OCI-LY7 (cell line): Measurements from ENCODE around the gene PREP. TPM values are rescaled to one million over a fixed set of nuclear protein-coding genes. Genes with fewer than 3 reads are reported as not detected.

Experiments used
- BruUV-seq: library from RNA; stranded (reverse); fragments of 400-500 nt; replicated peaks from 2 replicates; lab custom pipeline; 2021; lab: Mats Ljungman, UMichigan
- CTCF ChIA-PET: fragments of 300-600 bp; sonication (Branson Sonifier 250); formaldehyde crosslinking; loops from one replicate; lab custom pipeline; 2022; ENCODE audit warnings: antibody characterized with exemption; ENCODE audit not compliant: unreplicated experiment; lab: Charles Lee
- POLR2A ChIA-PET: fragments of 300-600 bp; sonication (Branson Sonifier 250); formaldehyde crosslinking; loops from one replicate; lab custom pipeline; 2022; ENCODE audit warnings: antibody characterized with exemption; lab: Charles Lee
- DNase-seq: peaks from one replicate; pipeline ENCODE4 v3.0.0-alpha.2; 2015; ENCODE audit warnings: low spot score
- H2AFZ ChIP-seq: fragments of 200-600 bp; sonication (generic), shearing (Covaris generic); 2 replicates; pipeline ENCODE4 v1.6.1; 2014; ENCODE audit warnings: mild to moderate bottlenecking, antibody characterized with exemption, low read length, moderate library complexity
- H3K27ac ChIP-seq: fragments of 200-600 bp; sonication (generic); 2 replicates; pipeline ENCODE4 v1.5.1; 2014; ENCODE audit warnings: mixed run types, low read depth, mild to moderate bottlenecking, moderate library complexity, low read length, inconsistent platforms; ENCODE audit not compliant: poor library complexity, severe bottlenecking
- H3K36me3 ChIP-seq: fragments of 200-600 bp; sonication (generic); 2 replicates; pipeline ENCODE4 v1.6.1; 2014; ENCODE audit warnings: mild to moderate bottlenecking, antibody characterized with exemption, low read length, moderate library complexity, mixed read lengths; ENCODE audit not compliant: insufficient read depth
- H3K4me1 ChIP-seq: fragments of 200-600 bp; sonication (generic); 2 replicates; pipeline ENCODE4 v1.5.1; 2014; ENCODE audit warnings: mild to moderate bottlenecking, low read length; ENCODE audit not compliant: insufficient read depth, poor library complexity, severe bottlenecking
- H3K4me2 ChIP-seq: fragments of 200-600 bp; sonication (generic); 2 replicates; pipeline ENCODE4 v1.6.1; 2014; ENCODE audit warnings: mild to moderate bottlenecking, low read length
- H3K4me3 ChIP-seq: fragments of 200-600 bp; sonication (generic); 2 replicates; pipeline ENCODE4 v1.5.1; 2014; ENCODE audit warnings: mild to moderate bottlenecking, low read depth, low read length; ENCODE audit not compliant: poor library complexity, severe bottlenecking
- H3K79me2 ChIP-seq: fragments of 200-600 bp; sonication (generic); 2 replicates; pipeline ENCODE4 v1.6.1; 2016; ENCODE audit warnings: low read depth, mild to moderate bottlenecking, low read length, moderate library complexity, mixed read lengths; ENCODE audit not compliant: insufficient read depth
- H3K9me2 ChIP-seq: fragments of 200-600 bp; sonication (generic); 2 replicates; pipeline ENCODE4 v1.6.1; 2016; ENCODE audit warnings: mild to moderate bottlenecking, low read length, mixed read lengths; ENCODE audit not compliant: insufficient read depth
- H3K9me3 ChIP-seq: fragments of 200-600 bp; sonication (generic); 2 replicates; pipeline ENCODE4 v1.6.1; 2014; ENCODE audit warnings: mild to moderate bottlenecking, mixed run types, low read length, mixed read lengths
- H4K20me1 ChIP-seq: fragments of 200-600 bp; sonication (generic); 2 replicates; pipeline ENCODE4 v1.6.1; 2014; ENCODE audit warnings: mild to moderate bottlenecking, antibody characterized with exemption, low read length, moderate library complexity, mixed read lengths; ENCODE audit not compliant: insufficient read depth
- CTCF ChIP-seq: fragments of 200-600 bp; sonication (generic); conservative IDR thresholded peaks from 2 replicates; pipeline ENCODE4 v1.5.1; 2014; ENCODE audit warnings: mild to moderate bottlenecking, antibody characterized with exemption, low read length, moderate library complexity, mixed read lengths
- EZH2phosphoT487 ChIP-seq: fragments of 200-600 bp; sonication (generic); IDR thresholded peaks from 2 replicates; pipeline ENCODE4 v1.6.1; 2018; ENCODE audit warnings: low read depth, borderline replicate concordance, mild to moderate bottlenecking, mixed run types, antibody characterized with exemption, low read length, moderate library complexity, mixed read lengths
- intact Hi-C: fragments of 100-400 bp; cut with micrococcal nuclease; formaldehyde crosslinking; loops from one replicate; pipeline ENCODE4 v1.10.0; 2022; ENCODE audit not compliant: unreplicated experiment
- total RNA-seq, 2 experiments: library from RNA; depleted of rRNA in 1 of 2; stranded (reverse); fragments of >200 nt in 1 of 2; shearing (Covaris generic) in 1 of 2; gene quantifications; 2 replicates each; pipeline ENCODE4 v1.2.3, GENCODE V29; 2014 to 2022

PREP gene
- total RNA-seq, 2 experiments from 2014 or later: 10.4 to 27.0 TPM

DNA sequence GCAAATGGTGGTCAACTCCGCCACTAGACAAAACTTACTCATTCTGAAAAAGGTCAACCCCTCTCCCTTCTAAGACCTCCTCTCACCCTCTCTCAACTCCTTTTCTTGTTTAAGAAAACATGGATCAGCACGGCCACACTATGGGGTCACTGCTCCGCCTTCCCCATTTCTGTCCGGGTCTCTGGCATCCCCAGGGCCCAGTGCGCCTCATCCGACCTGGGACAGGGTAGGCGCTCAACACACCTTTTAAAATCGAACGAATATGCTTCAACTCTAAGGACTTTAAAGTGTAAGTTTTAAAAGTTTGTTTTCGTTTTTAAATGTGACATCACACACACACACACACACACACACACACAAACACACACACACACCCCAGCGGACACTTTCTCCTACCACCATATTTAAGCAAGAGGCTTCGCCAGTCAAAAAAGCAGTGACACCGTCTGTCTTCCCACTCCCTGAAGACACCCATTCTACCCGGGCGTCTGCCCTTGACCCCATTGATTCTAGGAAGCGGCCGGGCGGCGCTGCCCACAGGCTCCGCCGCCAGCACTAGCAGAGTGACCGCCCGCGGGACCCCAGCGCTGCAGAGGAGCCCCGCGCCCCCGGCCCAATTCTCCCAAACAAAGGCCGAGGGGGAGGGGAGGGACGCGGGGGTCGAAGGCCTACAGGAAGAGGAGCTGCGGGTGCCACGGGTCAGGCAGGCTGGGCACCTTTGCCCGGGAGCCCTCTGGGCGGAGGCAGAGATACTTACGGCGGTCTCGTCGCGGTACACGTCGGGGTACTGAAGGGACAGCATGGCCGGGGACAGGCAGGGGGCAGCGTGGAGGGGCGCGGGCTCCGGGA is 568 bp downstream of the PREP start:
- no peak for TF ChIP-seq CTCF
- no peak for TF ChIP-seq EZH2phosphoT487
- BruUV-seq: no TSS peak
- POLR2A ChIA-PET: interaction anchor here (0.7 to 1.3 kb wide), 2 partner anchors 20 to 113 kb away, joined by 3 read pairs; no protein-coding TSS in a partner anchor
- Histone ChIP-seq H3K79me2 (peaks cover 18% of the 10 kb centered on the region; the same call in 1 of the 2 replicates), H4K20me1 (no peaks in the 10 kb centered on the region), H2AFZ (peak overlapping the region; percentile 96), H3K9me3 (no peaks in the 10 kb centered on the region), H3K4me3 (peak overlapping the region; percentile 100), H3K4me2 (peak overlapping the region; percentile 82), H3K27ac (no peak overlapping the region), H3K36me3 (no peaks in the 10 kb centered on the region), H3K4me1 (peaks cover 3% of the 10 kb centered on the region), H3K9me2 (no peaks in the 10 kb centered on the region)
- DNase-seq: peak; percentile 49
- CTCF ChIA-PET: interaction anchor here (0.8 kb wide), 1 partner anchor 19 kb away, joined by 3 read pairs; no protein-coding TSS in a partner anchor
- intact Hi-C loops: loop anchor here (5.0 to 10.0 kb wide), 3 partner anchors 85 to 548 kb away; partner anchors contain the start of gene HACE1

- DNase-seq: no peak
- TF ChIP-seq EZH2phosphoT487 (no peak), CTCF (no peak)
- CTCF ChIA-PET: interaction anchor here (0.5 kb wide), 1 partner anchor 286 kb away, joined by 3 read pairs; no protein-coding TSS in a partner anchor
- H2AFZ ChIP-seq: no peak overlapping the region
- H3K36me3 ChIP-seq: peaks cover 1% of the 10 kb centered on the region; the same call in 1 of the 2 replicates
- BruUV-seq: TSS peak; percentile 65
- H3K9me2 ChIP-seq: no peaks in the 10 kb centered on the region
- intact Hi-C loops: loop anchor here (5.0 to 10.0 kb wide), 3 partner anchors 84 to 547 kb away; partner anchors contain the start of gene HACE1
- no peak overlapping the region for H3K27ac ChIP-seq
- H3K79me2 ChIP-seq: peaks cover 18% of the 10 kb centered on the region; the same call in 1 of the 2 replicates
- POLR2A ChIA-PET: interaction anchor here (0.5 to 1.3 kb wide), 6 partner anchors 20 to 500 kb away, joined by 3 to 4 read pairs (median 3); no protein-coding TSS in a partner anchor
- no peaks in the 10 kb centered on the region for H4K20me1 ChIP-seq
- no peaks in the 10 kb centered on the region for H3K9me3 ChIP-seq
- peak overlapping the region; percentile 100 for H3K4me3 ChIP-seq
- peaks cover 3% of the 10 kb centered on the region for H3K4me1 ChIP-seq
- H3K4me2 ChIP-seq: peak overlapping the region; percentile 82
Observed at GRCh38 chr6:105401247-105402089, 1.4 kb downstream of the PREP start.
